HepG2 (cell line): ENCODE data around the gene DPY30.

Source experiments
- CBFB ChIP-seq: sonication (generic); formaldehyde crosslinking; IDR thresholded peaks from 2 replicates; pipeline ENCODE4 v1.4.0; 2020; ENCODE audit warnings: missing genetic modification reagents
- ELF1 ChIP-seq: sonication (generic); formaldehyde crosslinking; IDR thresholded peaks from 2 replicates; pipeline ENCODE4 v1.4.0; 2020; ENCODE audit warnings: missing genetic modification reagents
- EP300 ChIP-seq, 3 experiments: sonication (generic) in 1 of 3; formaldehyde crosslinking in 1 of 3; IDR thresholded peaks; 2 replicates each; pipeline versions ENCODE4 v1.5.1 to v1.6.1; 2011 to 2020; ENCODE audit warnings: low read depth in 2 of 3, low read length in 2 of 3, borderline replicate concordance in 1 of 3, improper control_type of control experiment in 1 of 3, mild to moderate bottlenecking in 1 of 3, missing genetic modification reagents in 1 of 3, moderate library complexity in 1 of 3
- FOXM1 ChIP-seq: sonication (generic); formaldehyde crosslinking; IDR thresholded peaks from 2 replicates; pipeline ENCODE4 v1.5.0; 2020; ENCODE audit warnings: missing genetic modification reagents
- MAZ ChIP-seq, 2 experiments: sonication (generic) in 1 of 2; formaldehyde crosslinking in 1 of 2; IDR thresholded peaks; 2 replicates each; pipeline versions ENCODE4 v1.5.0 to v1.6.1; 2012 to 2020; ENCODE audit warnings: low read depth in 2 of 2, mild to moderate bottlenecking in 2 of 2, borderline replicate concordance in 1 of 2, improper control_type of control experiment in 1 of 2, low read length in 1 of 2, missing genetic modification reagents in 1 of 2, moderate library complexity in 1 of 2
- MED1 ChIP-seq: sonication (generic); formaldehyde crosslinking; IDR thresholded peaks from 2 replicates; pipeline ENCODE4 v1.4.0; 2020; ENCODE audit warnings: missing genetic modification reagents
- PITX1 ChIP-seq: sonication (generic); formaldehyde crosslinking; IDR thresholded peaks from 2 replicates; pipeline ENCODE4 v1.5.1; 2020; ENCODE audit warnings: mild to moderate bottlenecking, missing genetic modification reagents
- RFX1 ChIP-seq: fragments of 450-650 bp; IDR thresholded peaks from 2 replicates; pipeline ENCODE4 v1.6.1; 2017
- ZKSCAN8 ChIP-seq: IDR thresholded peaks from 2 replicates; pipeline ENCODE4 v1.6.1; 2016; ENCODE audit warnings: borderline replicate concordance, missing genetic modification reagents, missing compliant biosample characterization
- ZNF569 ChIP-seq: sonication (generic); formaldehyde crosslinking; IDR thresholded peaks from 2 replicates; pipeline ENCODE4 v1.5.0; 2020; ENCODE audit warnings: mild to moderate bottlenecking, missing genetic modification reagents, moderate library complexity, borderline replicate concordance
- TF ChIP-seq, protein P1 (sequence below): sonication (generic); formaldehyde crosslinking; IDR thresholded peaks from 2 replicates; pipeline ENCODE4 v1.5.0; 2020; ENCODE audit warnings: mild to moderate bottlenecking, missing genetic modification reagents, moderate library complexity
- TF ChIP-seq, protein P2 (sequence below): sonication (generic); formaldehyde crosslinking; IDR thresholded peaks from 2 replicates; pipeline ENCODE4 v1.8.0; 2022; ENCODE audit warnings: missing genetic modification reagents, mild to moderate bottlenecking, moderate library complexity, borderline replicate concordance
- TF ChIP-seq, protein P3 (sequence below): sonication (generic); formaldehyde crosslinking; IDR thresholded peaks from 2 replicates; pipeline ENCODE4 v1.4.0; 2020; ENCODE audit warnings: missing genetic modification reagents

DNA sequence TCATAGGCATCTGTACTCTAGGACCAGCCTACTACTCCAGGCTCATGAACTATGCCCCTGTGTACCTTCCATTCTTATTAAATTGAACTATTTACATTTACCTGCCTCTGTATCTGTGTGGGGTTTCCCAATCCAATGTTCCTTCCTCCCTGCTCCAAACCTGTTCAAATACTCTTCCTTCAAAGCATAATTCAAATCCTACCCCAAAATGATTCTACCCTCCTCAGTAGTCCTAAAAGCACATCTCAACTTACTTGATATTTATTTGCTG lies 32.5 kb downstream of the DPY30 start:
- TF ChIP-seq EP300 (IDR thresholded peaks at IDR 0.05; ENCODE audit: low read depth in 2 of 2, low read length in 2 of 2) (peak in 1 of 2 experiments; percentile 51; a peak in 2 of 4 replicates), EP300 (CRISPR knock-in tag; IDR thresholded peaks at IDR 0.05; ENCODE audit: borderline replicate concordance) (no peak), MED1 (peak; percentile 26; the same call in 1 of the 2 replicates), FOXM1 (CRISPR knock-in tag) (no peak), RFX1 (no peak), MAZ (IDR thresholded peaks at IDR 0.05; ENCODE audit: borderline replicate concordance, low read depth, low read length) (no peak), MAZ (CRISPR knock-in tag; IDR thresholded peaks at IDR 0.05; ENCODE audit: low read depth) (no peak), ZNF569 (CRISPR knock-in tag) (no peak), ELF1 (CRISPR knock-in tag) (no peak), PITX1 (CRISPR knock-in tag) (no peak), CBFB (CRISPR knock-in tag) (no peak), ZKSCAN8 (CRISPR knock-in tag) (no peak)
- TF ChIP-seq, protein P1, sequence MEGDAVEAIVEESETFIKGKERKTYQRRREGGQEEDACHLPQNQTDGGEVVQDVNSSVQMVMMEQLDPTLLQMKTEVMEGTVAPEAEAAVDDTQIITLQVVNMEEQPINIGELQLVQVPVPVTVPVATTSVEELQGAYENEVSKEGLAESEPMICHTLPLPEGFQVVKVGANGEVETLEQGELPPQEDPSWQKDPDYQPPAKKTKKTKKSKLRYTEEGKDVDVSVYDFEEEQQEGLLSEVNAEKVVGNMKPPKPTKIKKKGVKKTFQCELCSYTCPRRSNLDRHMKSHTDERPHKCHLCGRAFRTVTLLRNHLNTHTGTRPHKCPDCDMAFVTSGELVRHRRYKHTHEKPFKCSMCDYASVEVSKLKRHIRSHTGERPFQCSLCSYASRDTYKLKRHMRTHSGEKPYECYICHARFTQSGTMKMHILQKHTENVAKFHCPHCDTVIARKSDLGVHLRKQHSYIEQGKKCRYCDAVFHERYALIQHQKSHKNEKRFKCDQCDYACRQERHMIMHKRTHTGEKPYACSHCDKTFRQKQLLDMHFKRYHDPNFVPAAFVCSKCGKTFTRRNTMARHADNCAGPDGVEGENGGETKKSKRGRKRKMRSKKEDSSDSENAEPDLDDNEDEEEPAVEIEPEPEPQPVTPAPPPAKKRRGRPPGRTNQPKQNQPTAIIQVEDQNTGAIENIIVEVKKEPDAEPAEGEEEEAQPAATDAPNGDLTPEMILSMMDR = no peak
- TF ChIP-seq, protein P2, sequence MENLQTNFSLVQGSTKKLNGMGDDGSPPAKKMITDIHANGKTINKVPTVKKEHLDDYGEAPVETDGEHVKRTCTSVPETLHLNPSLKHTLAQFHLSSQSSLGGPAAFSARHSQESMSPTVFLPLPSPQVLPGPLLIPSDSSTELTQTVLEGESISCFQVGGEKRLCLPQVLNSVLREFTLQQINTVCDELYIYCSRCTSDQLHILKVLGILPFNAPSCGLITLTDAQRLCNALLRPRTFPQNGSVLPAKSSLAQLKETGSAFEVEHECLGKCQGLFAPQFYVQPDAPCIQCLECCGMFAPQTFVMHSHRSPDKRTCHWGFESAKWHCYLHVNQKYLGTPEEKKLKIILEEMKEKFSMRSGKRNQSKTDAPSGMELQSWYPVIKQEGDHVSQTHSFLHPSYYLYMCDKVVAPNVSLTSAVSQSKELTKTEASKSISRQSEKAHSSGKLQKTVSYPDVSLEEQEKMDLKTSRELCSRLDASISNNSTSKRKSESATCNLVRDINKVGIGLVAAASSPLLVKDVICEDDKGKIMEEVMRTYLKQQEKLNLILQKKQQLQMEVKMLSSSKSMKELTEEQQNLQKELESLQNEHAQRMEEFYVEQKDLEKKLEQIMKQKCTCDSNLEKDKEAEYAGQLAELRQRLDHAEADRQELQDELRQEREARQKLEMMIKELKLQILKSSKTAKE (CRISPR knock-in tag) = no peak
- TF ChIP-seq, protein P3, sequence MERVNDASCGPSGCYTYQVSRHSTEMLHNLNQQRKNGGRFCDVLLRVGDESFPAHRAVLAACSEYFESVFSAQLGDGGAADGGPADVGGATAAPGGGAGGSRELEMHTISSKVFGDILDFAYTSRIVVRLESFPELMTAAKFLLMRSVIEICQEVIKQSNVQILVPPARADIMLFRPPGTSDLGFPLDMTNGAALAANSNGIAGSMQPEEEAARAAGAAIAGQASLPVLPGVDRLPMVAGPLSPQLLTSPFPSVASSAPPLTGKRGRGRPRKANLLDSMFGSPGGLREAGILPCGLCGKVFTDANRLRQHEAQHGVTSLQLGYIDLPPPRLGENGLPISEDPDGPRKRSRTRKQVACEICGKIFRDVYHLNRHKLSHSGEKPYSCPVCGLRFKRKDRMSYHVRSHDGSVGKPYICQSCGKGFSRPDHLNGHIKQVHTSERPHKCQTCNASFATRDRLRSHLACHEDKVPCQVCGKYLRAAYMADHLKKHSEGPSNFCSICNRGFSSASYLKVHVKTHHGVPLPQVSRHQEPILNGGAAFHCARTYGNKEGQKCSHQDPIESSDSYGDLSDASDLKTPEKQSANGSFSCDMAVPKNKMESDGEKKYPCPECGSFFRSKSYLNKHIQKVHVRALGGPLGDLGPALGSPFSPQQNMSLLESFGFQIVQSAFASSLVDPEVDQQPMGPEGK (CRISPR knock-in tag) = no peak; the same call in 1 of the 2 replicates
